NCI-H1105 (cell line): Measurements from ENCODE around the gene ACVR2B.

Experiments used
- DNase-seq: peaks from one replicate; lab custom pipeline; 2025; lab: John Stamatoyannopoulos, UW

Gene ACVR2B

GRCh38 chr3:38458796-38459498, 5.3 kb downstream of the ACVR2B start:
- no peak for DNase-seq

- DNase-seq, result no peak
Observed at GRCh38 chr3:38459499-38460048, 5.9 kb downstream of the ACVR2B start.

GRCh38 chr3:38460377-38461270, 6.9 kb downstream of the ACVR2B start:
- DNase-seq, result no peak

GRCh38 chr3:38465588-38466154, 12.0 kb downstream of the ACVR2B start:
- no peak for DNase-seq

- DNase-seq, result no peak
Observed at GRCh38 chr3:38468765-38469164, 15.1 kb downstream of the ACVR2B start.

GRCh38 chr3:38469852-38470251, 16.2 kb downstream of the ACVR2B start:
- DNase-seq, result no peak

- DNase-seq, result no peak
Observed at GRCh38 chr3:38471260-38471857, 17.7 kb downstream of the ACVR2B start.

- no peak for DNase-seq
Observed at GRCh38 chr3:38472342-38472741, 18.7 kb downstream of the ACVR2B start.

- DNase-seq, result peak; percentile 4
Observed at GRCh38 chr3:38473229-38473628, 19.5 kb downstream of the ACVR2B start.

- no peak for DNase-seq
Observed at GRCh38 chr3:38474928-38475605, 21.4 kb downstream of the ACVR2B start.

- no peak for DNase-seq
Observed at GRCh38 chr3:38475716-38476115, 22.0 kb downstream of the ACVR2B start.

GRCh38 chr3:38476157-38476756, 22.6 kb downstream of the ACVR2B start:
- no peak for DNase-seq

GRCh38 chr3:38477057-38477820, 23.5 kb downstream of the ACVR2B start:
- no peak for DNase-seq

- DNase-seq, result no peak
Observed at GRCh38 chr3:38477839-38478450, 24.3 kb downstream of the ACVR2B start.

GRCh38 chr3:38478901-38479300, 25.2 kb downstream of the ACVR2B start:
- no peak for DNase-seq

- peak; percentile 11 for DNase-seq
Observed at GRCh38 chr3:38479431-38480092, 25.9 kb downstream of the ACVR2B start.

- no peak for DNase-seq
Observed at GRCh38 chr3:38480093-38480445, 26.4 kb downstream of the ACVR2B start.

- DNase-seq, result no peak
Observed at GRCh38 chr3:38480930-38481329, 27.2 kb downstream of the ACVR2B start.

- no peak for DNase-seq
Observed at GRCh38 chr3:38482951-38483350, 29.3 kb downstream of the ACVR2B start.

GRCh38 chr3:38487323-38487722, 33.6 kb downstream of the ACVR2B start:
- DNase-seq, result no peak
